ENCODE measurements around the gene UTP15.

- no peak for TF ChIP-seq CTCF (IDR thresholded peaks at IDR 0.05)
- no peak for TF ChIP-seq POLR2A (IDR thresholded peaks at IDR 0.05)
Observed at GRCh38 chr5:73629456-73629855, 63.9 kb downstream of the UTP15 start.

Data from esophagus squamous epithelium (tissue), 4 donors.